HepG2 (cell line): ENCODE measurements around the gene GFER. TPM values are rescaled to one million over a fixed set of nuclear protein-coding genes. Genes with fewer than 3 reads are reported as not detected.

ENCODE experiments used
- ADNP ChIP-seq: sonication (generic); formaldehyde crosslinking; IDR thresholded peaks from 2 replicates; pipeline ENCODE4 v1.4.0; 2020; ENCODE audit warnings: missing genetic modification reagents
- CERS6 ChIP-seq: sonication (generic); formaldehyde crosslinking; IDR thresholded peaks from 2 replicates; pipeline ENCODE4 v1.5.0; 2020; ENCODE audit warnings: missing genetic modification reagents
- DPF2 ChIP-seq: sonication (generic); formaldehyde crosslinking; IDR thresholded peaks from 2 replicates; pipeline ENCODE4 v1.4.0; 2020; ENCODE audit warnings: mild to moderate bottlenecking, low read depth, missing genetic modification reagents, borderline replicate concordance
- FIP1L1 ChIP-seq: fragments of 200-400 bp; formaldehyde crosslinking; IDR thresholded peaks from 2 replicates; pipeline ENCODE4 v1.6.1; 2018; ENCODE audit warnings: low read depth, mild to moderate bottlenecking, low read length, moderate library complexity, borderline replicate concordance; ENCODE audit not compliant: insufficient read depth
- FLYWCH1 ChIP-seq: sonication (generic); formaldehyde crosslinking; IDR thresholded peaks from 2 replicates; pipeline ENCODE4 v1.8.1; 2023; ENCODE audit warnings: mild to moderate bottlenecking, missing genetic modification reagents
- GABPB1 ChIP-seq: IDR thresholded peaks from 2 replicates; pipeline ENCODE4 v1.6.1; 2016; ENCODE audit warnings: mild to moderate bottlenecking, missing genetic modification reagents, moderate library complexity, missing compliant biosample characterization
- GATAD1 ChIP-seq: IDR thresholded peaks from 2 replicates; pipeline ENCODE4 v1.6.1; 2016; ENCODE audit warnings: missing genetic modification reagents, missing compliant biosample characterization
- HIVEP1 ChIP-seq: sonication (generic); formaldehyde crosslinking; IDR thresholded peaks from 2 replicates; pipeline ENCODE4 v1.4.0; 2020; ENCODE audit warnings: mild to moderate bottlenecking, missing genetic modification reagents
- HNRNPLL ChIP-seq: fragments of 200-400 bp; formaldehyde crosslinking; IDR thresholded peaks from 2 replicates; pipeline ENCODE4 v1.6.1; 2017; ENCODE audit warnings: mild to moderate bottlenecking, low read depth, low read length; ENCODE audit not compliant: poor library complexity, severe bottlenecking
- PRMT3 ChIP-seq: sonication (generic); formaldehyde crosslinking; IDR thresholded peaks from 2 replicates; pipeline ENCODE4 v1.8.1; 2022; ENCODE audit warnings: low read depth, mild to moderate bottlenecking, moderate library complexity, missing genetic modification reagents, borderline replicate concordance
- SALL1 ChIP-seq: sonication (generic); formaldehyde crosslinking; IDR thresholded peaks from 2 replicates; pipeline ENCODE4 v1.8.0; 2022; ENCODE audit warnings: mild to moderate bottlenecking, missing genetic modification reagents
- SMYD3 ChIP-seq: sonication (generic); formaldehyde crosslinking; IDR thresholded peaks from 2 replicates; pipeline ENCODE4 v1.8.1; 2023; ENCODE audit warnings: mild to moderate bottlenecking, missing genetic modification reagents
- SNRNP70 ChIP-seq: fragments of 200-400 bp; formaldehyde crosslinking; IDR thresholded peaks from 2 replicates; pipeline ENCODE4 v1.6.1; 2017; ENCODE audit warnings: mild to moderate bottlenecking, low read depth, low read length, moderate library complexity
- TARDBP ChIP-seq: sonication (generic); formaldehyde crosslinking; IDR thresholded peaks from 2 replicates; pipeline ENCODE4 v1.8.0; 2022; ENCODE audit warnings: mild to moderate bottlenecking, missing genetic modification reagents
- TOE1 ChIP-seq: sonication (generic); formaldehyde crosslinking; IDR thresholded peaks from 2 replicates; pipeline ENCODE4 v1.4.0; 2020; ENCODE audit warnings: mild to moderate bottlenecking, missing genetic modification reagents
- ZBTB26 ChIP-seq: IDR thresholded peaks from 2 replicates; pipeline ENCODE4 v1.6.1; 2016; ENCODE audit warnings: missing compliant biosample characterization, missing genetic modification reagents, borderline replicate concordance
- ZBTB3 ChIP-seq: sonication (generic); formaldehyde crosslinking; IDR thresholded peaks from 2 replicates; pipeline ENCODE4 v1.4.0; 2020; ENCODE audit warnings: low read depth, mild to moderate bottlenecking, moderate library complexity, missing genetic modification reagents, borderline replicate concordance
- ZBTB39 ChIP-seq: sonication (generic); formaldehyde crosslinking; IDR thresholded peaks from 2 replicates; pipeline ENCODE4 v1.5.0; 2020; ENCODE audit warnings: missing genetic modification reagents
- ZFP36L1 ChIP-seq: sonication (generic); formaldehyde crosslinking; IDR thresholded peaks from 2 replicates; pipeline ENCODE4 v1.8.0; 2022; ENCODE audit warnings: mild to moderate bottlenecking, missing genetic modification reagents, moderate library complexity
- ZFYVE20 ChIP-seq: sonication (generic); formaldehyde crosslinking; IDR thresholded peaks from 2 replicates; pipeline ENCODE4 v1.8.0; 2023; ENCODE audit warnings: low read depth, mild to moderate bottlenecking, moderate library complexity, missing genetic modification reagents, borderline replicate concordance
- ZMAT3 ChIP-seq: sonication (generic); formaldehyde crosslinking; conservative IDR thresholded peaks from 2 replicates; pipeline ENCODE4 v1.7.0; 2021; ENCODE audit warnings: missing genetic modification reagents
- ZNF205 ChIP-seq: IDR thresholded peaks from 2 replicates; pipeline ENCODE4 v1.6.1; 2018; ENCODE audit warnings: missing biosample characterization, missing genetic modification reagents
- ZNF432 ChIP-seq: sonication (generic); formaldehyde crosslinking; IDR thresholded peaks from 2 replicates; pipeline ENCODE4 v1.5.0; 2020; ENCODE audit warnings: missing genetic modification reagents, mild to moderate bottlenecking, borderline replicate concordance
- ZNF484 ChIP-seq: sonication (generic); formaldehyde crosslinking; IDR thresholded peaks from 2 replicates; pipeline ENCODE4 v1.5.1; 2020; ENCODE audit warnings: mild to moderate bottlenecking, low read depth, missing genetic modification reagents, borderline replicate concordance
- ZNF724P ChIP-seq: sonication (generic); formaldehyde crosslinking; IDR thresholded peaks from 2 replicates; pipeline ENCODE4 v1.8.0; 2022; ENCODE audit warnings: missing genetic modification reagents, borderline replicate concordance
- ZSCAN20 ChIP-seq: sonication (generic); formaldehyde crosslinking; IDR thresholded peaks from 2 replicates; pipeline ENCODE4 v1.4.0; 2020; ENCODE audit warnings: missing genetic modification reagents, mild to moderate bottlenecking, borderline replicate concordance
- polyA plus RNA-seq, 8 experiments: library from polyadenylated mRNA; depleted of rRNA in 3 of 8; stranded (reverse) in 7 of 8; unstranded in 1 of 8; fragments of >200 nt; fragmentation: Illumina TruSeq in 4 of 8; extraction: Trizol in 4 of 8; gene quantifications; 2 replicates each; pipeline versions ENCODE4 v1.2.1 to v1.2.3, GENCODE V29; 2011 to 2016; ENCODE audit warnings: low read depth in 4 of 8, missing spikeins in 1 of 8, mixed read lengths in 1 of 8; ENCODE audit not compliant: insufficient read depth in 1 of 8
- total RNA-seq, 5 experiments: library from RNA; depleted of rRNA; stranded (reverse); fragments of >200 nt; fragmentation: Illumina TruSeq; extraction: Trizol; gene quantifications; 2 replicates each; pipeline ENCODE4 v1.2.3, GENCODE V29; 2016; ENCODE audit warnings: low read depth in 1 of 5

Gene GFER
- total and polyA plus RNA-seq, 2 of the 13 experiments (the other 11 are each of a cell fraction or from before 2014, with no cell fraction given) = 28.6 to 71.7 TPM

GRCh38 chr16:2033057-2033908 lies 49.3 kb downstream of the GFER start (continued):
- TF ChIP-seq ZNF432 (CRISPR knock-in tag) = no peak
- no peak for TF ChIP-seq DPF2 (CRISPR knock-in tag)
- 0 out of 2 replicates have a peak, but pooled peaks have one; percentile 5 for TF ChIP-seq ZBTB39 (CRISPR knock-in tag)
- TF ChIP-seq TARDBP (CRISPR knock-in tag) = peak; percentile 55
- no peak for TF ChIP-seq CERS6 (CRISPR knock-in tag)
- TF ChIP-seq SMYD3 (CRISPR knock-in tag) = 0 out of 2 replicates have a peak, but pooled peaks have one; percentile 24
- no peak for TF ChIP-seq HIVEP1 (CRISPR knock-in tag)
- TF ChIP-seq ZMAT3 = 0 out of 2 replicates have a peak, but pooled peaks have one; percentile 46
- TF ChIP-seq ZFP36L1 (CRISPR knock-in tag) = no peak
- no peak for TF ChIP-seq ZNF205 (CRISPR knock-in tag)
- TF ChIP-seq SALL1 (CRISPR knock-in tag) = peak; percentile 59
- TF ChIP-seq HNRNPLL = peak; percentile 24
- TF ChIP-seq ZBTB26 (CRISPR knock-in tag) = no peak
- TF ChIP-seq ZNF484 (CRISPR knock-in tag) = no peak
- TF ChIP-seq FLYWCH1 (CRISPR knock-in tag) = no peak
- no peak for TF ChIP-seq ZSCAN20
- TF ChIP-seq PRMT3 = no peak
- no peak for TF ChIP-seq FIP1L1
- TF ChIP-seq SNRNP70 = no peak
- TF ChIP-seq TOE1 (CRISPR knock-in tag) = no peak
- TF ChIP-seq GATAD1 (CRISPR knock-in tag) = peak; percentile 15; the same call in 1 of the 2 replicates
- TF ChIP-seq ADNP (CRISPR knock-in tag) = no peak
- TF ChIP-seq GABPB1 (CRISPR knock-in tag) = peak; percentile 74
- TF ChIP-seq ZFYVE20 (CRISPR knock-in tag) = no peak
- no peak for TF ChIP-seq ZBTB3 (CRISPR knock-in tag)
- no peak for TF ChIP-seq ZNF724P (CRISPR knock-in tag)
